Small intestine (tissue), 7 donors: ENCODE data around the gene LDLRAD3. TPM values are rescaled to one million over a fixed set of nuclear protein-coding genes. Genes with fewer than 3 reads are reported as not detected.

Source experiments
- DNase-seq, 2 donors: peaks; one replicate each; pipeline versions ENCODE4 v3.0.0 to v3.0.0-alpha.2; 2013
- FAIRE-seq: peaks from 2 replicates; lab custom pipeline; 2012; peaks lifted over from hg19 to GRCh38; lab: Jason Lieb, UNC
- H3K27ac ChIP-seq, 3 donors: one replicate each; pipeline ENCODE4 v1.5.1; 2013; ENCODE audit warnings: low read length in 2 of 3, mild to moderate bottlenecking in 2 of 3, control low read depth in 1 of 3, inconsistent platforms in 1 of 3, low read depth in 1 of 3, moderate library complexity in 1 of 3
- H3K27me3 ChIP-seq, 3 donors: one replicate each; pipeline ENCODE4 v1.6.1; 2013; ENCODE audit warnings: low read length in 3 of 3, inconsistent platforms in 1 of 3; ENCODE audit not compliant: control insufficient read depth in 3 of 3, insufficient read depth in 3 of 3
- H3K36me3 ChIP-seq, 3 donors: one replicate each; pipeline ENCODE4 v1.6.1; 2013; ENCODE audit warnings: low read length in 3 of 3, inconsistent platforms in 1 of 3, low read depth in 1 of 3, mild to moderate bottlenecking in 1 of 3, moderate library complexity in 1 of 3; ENCODE audit not compliant: control insufficient read depth in 3 of 3, insufficient read depth in 2 of 3
- H3K4me1 ChIP-seq, 3 donors: one replicate each; pipeline ENCODE4 v1.6.1; 2013; ENCODE audit warnings: low read length in 2 of 3, inconsistent platforms in 1 of 3, low read depth in 1 of 3, mild to moderate bottlenecking in 1 of 3, moderate library complexity in 1 of 3; ENCODE audit not compliant: control insufficient read depth in 3 of 3, insufficient read depth in 2 of 3
- H3K4me3 ChIP-seq, 3 donors: one replicate each; pipeline ENCODE4 v1.5.1; 2013; ENCODE audit warnings: low read length in 3 of 3, control low read depth in 1 of 3, inconsistent platforms in 1 of 3, low read depth in 1 of 3, mild to moderate bottlenecking in 1 of 3, moderate library complexity in 1 of 3
- H3K9me3 ChIP-seq, 2 donors: one replicate each; pipeline ENCODE4 v1.6.1; 2013; ENCODE audit warnings: low read depth in 1 of 2, low read length in 1 of 2; ENCODE audit not compliant: control insufficient read depth in 2 of 2, insufficient read depth in 1 of 2
- WGBS, 3 donors: extraction: QIAGEN DNeasy Blood & Tissue Kit; methylation state at CpG; one replicate each; pipeline ENCODE4 v1.1.7; 2013; 5-methylcytosine and 5-hydroxymethylcytosine counted together
- polyA plus RNA-seq, 4 donors: library from polyadenylated mRNA; stranded (reverse) in 3 of 4; unstranded in 1 of 4; fragments of 200-250 nt in 3 of 4; fragments of 120-200 nt in 1 of 4; gene quantifications; one replicate each; pipeline versions ENCODE4 v1.2.1 to v1.2.3, GENCODE V29; 2013
- donor health status: healthy with polysubstance abuse.
- donor health status: control.
- donor health status: control.
- donor health status: Bipolar disorder and iron deficiency.
- donor health status: healthy.

The LDLRAD3 gene
- polyA plus RNA-seq, 4 donors: 0.22 to 6.9 (median 3.5) TPM

- H3K9me3 ChIP-seq: peaks cover 0 to 14% of the 10 kb centered on the region in 2 donors
- FAIRE-seq (no peak), DNase-seq (no peak)
- H3K27ac ChIP-seq: no peak overlapping the region
- no peaks in the 10 kb centered on the region for H3K27me3 ChIP-seq
- peaks cover 0 to 16% (median 0%) of the 10 kb centered on the region in 3 donors for H3K36me3 ChIP-seq
- WGBS, 3 donors: 69 to 91% (median 78%) methylated on average over 6 of the region's 6 CpGs
- no peak overlapping the region for H3K4me3 ChIP-seq
- no peaks in the 10 kb centered on the region for H3K4me1 ChIP-seq
These were observed 144.6 kb downstream of the LDLRAD3 start for GRCh38 chr11:36088266-36088972.

DNA sequence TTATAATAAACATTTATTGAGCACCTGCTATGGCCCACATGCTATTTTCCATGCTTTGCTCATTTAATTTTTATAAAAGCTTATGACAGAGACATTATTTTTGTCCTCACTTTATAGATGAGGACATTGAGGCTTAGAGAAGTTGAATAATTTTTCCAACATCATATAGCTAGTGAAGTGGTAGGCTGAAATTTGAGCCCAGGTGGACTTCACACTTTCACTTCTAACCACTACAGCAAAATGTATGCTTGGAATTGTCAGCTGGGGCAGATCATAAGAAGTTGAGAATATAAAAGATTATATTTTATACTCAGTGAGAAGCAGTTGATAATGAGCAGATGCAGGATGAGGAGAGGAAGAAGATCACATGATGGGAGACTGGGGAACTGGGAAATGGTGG, 146.1 kb downstream of the LDLRAD3 start:
- Histone ChIP-seq H3K4me3 (no peak overlapping the region), H3K27me3 (no peaks in the 10 kb centered on the region), H3K27ac (no peak overlapping the region), H3K36me3 (peaks cover 0 to 17% (median 0%) of the 10 kb centered on the region in 3 donors), H3K4me1 (no peaks in the 10 kb centered on the region), H3K9me3 (peaks cover 0 to 21% of the 10 kb centered on the region in 2 donors)
- no peak for DNase-seq
- FAIRE-seq: no peak

DNA sequence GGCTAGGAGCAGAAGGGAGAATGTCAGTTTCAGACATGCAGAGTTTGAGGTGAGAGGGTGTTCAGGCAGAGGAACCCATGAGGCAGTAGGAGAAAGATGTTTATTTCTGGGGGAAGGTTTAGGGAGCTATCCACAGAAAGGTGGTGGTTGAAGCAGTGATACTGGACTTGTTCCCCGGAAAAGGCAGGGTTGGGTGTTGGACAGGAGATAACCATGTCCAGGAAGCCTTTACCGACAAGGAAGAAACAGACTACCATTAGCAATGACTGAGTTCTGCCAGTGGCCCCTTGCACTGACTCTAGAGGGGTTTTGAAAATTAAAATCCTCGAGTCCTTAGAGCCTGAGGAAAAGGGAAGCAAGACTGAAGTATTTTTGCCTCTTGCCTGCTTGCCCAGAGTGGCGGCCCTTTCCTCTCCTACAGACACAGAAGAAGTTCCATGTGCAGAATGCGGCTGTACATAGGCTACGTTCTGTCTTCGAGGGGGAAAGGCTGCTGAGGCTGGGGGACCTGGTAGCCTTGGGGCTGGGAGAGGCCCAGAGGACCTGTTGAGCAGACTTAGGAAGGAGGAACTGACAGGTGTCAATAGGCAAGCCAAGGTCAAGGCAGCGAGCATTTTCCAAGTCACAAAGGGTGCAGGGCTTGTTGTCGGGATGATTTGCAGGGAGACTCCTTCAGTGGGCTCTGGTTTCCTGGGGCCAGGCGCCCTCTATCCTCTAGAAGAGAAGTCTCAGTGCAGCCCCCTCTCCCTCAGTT, 146.7 kb downstream of the LDLRAD3 start:
- WGBS, 3 donors: 73 to 86% (median 75%) methylated on average over 10 of the region's 10 CpGs
- Histone ChIP-seq H3K27me3 (no peaks in the 10 kb centered on the region), H3K36me3 (peaks cover 0 to 16% (median 0%) of the 10 kb centered on the region in 3 donors), H3K4me1 (no peaks in the 10 kb centered on the region), H3K4me3 (no peak overlapping the region), H3K9me3 (peaks cover 0 to 19% of the 10 kb centered on the region in 2 donors), H3K27ac (no peak overlapping the region)
- no peak for FAIRE-seq
- DNase-seq: no peak

DNA sequence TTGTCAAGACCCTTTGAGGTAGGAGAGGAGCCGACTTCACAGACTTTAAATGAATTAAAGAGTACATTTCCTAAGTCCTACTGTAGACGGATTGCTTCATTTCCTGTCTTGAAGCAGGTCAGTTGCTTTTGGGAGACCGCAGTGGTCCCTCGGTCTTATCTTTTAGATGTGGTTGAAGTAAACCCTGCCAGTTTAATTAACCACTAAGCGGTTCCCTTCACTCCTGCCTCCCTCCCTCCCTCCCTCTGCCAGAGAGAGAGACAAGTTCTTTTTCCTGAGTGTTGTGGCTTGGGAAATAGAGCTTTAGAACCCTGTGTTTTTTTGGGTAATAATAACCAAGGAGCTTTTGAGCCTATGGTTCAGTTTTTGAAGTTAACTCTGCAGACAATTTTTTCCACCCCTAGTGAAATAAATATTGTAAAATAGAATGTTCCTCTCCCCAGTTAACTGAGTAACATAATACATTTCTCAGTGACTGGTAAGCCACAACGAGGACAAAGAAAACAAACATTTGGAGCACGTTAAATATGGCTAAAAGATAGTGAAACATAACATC, 147.5 kb downstream of the LDLRAD3 start:
- no peak overlapping the region for H3K27ac ChIP-seq
- H3K4me1 ChIP-seq: no peaks in the 10 kb centered on the region
- DNase-seq: no peak
- no peaks in the 10 kb centered on the region for H3K27me3 ChIP-seq
- H3K36me3 ChIP-seq: peaks cover 0 to 19% (median 0%) of the 10 kb centered on the region in 3 donors
- WGBS, 3 donors: 54 to 73% (median 64%) methylated on average over 7 of the region's 7 CpGs
- H3K9me3 ChIP-seq: peaks cover 0 to 17% of the 10 kb centered on the region in 2 donors
- no peak overlapping the region for H3K4me3 ChIP-seq
- FAIRE-seq: no peak

DNA sequence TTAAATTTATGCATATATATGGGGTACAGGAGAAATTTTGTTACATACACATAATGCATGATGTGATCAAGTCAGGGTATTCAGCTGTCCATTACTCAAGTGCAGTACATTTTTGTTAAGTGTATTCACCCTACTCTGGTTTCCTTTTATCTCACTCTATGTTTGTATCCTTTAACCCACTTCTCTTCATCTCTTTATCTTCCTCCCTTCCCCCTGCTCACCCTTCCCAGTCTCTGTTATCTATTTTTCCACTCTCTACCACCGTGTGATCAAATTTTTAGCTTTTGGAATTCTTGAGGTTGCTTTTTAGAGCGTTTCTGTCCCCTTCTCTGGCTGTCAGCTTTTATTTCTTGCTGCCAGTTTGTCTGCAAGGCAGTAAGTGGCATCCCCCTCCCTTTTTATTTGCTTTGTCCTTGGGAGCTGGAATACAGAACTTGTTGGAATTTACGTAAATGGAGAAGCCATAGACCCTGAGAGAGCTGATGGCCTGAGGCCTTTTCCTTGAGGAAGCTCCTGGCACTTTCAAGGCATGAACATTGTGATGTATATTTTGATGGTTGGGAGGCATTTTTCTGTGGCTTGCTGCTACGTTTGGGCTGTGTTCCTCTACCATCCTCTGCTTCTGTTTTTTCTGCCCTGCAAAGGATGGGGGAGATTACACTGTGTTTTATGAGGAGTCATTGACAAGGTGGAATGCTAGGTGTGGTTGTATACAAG, 148.6 kb downstream of the LDLRAD3 start:
- Histone ChIP-seq H3K36me3 (peaks cover 0 to 21% (median 0%) of the 10 kb centered on the region in 3 donors), H3K4me1 (no peaks in the 10 kb centered on the region), H3K27ac (no peak overlapping the region), H3K4me3 (no peak overlapping the region), H3K27me3 (no peaks in the 10 kb centered on the region), H3K9me3 (peaks cover 0 to 17% of the 10 kb centered on the region in 2 donors)
- 59 to 84% (median 73%) methylated on average over 4 of the region's 4 CpGs for WGBS, 3 donors
- FAIRE-seq (no peak), DNase-seq (no peak)

- 77 to 94% (median 91%) methylated on average over 4 of the region's 4 CpGs for WGBS, 3 donors
- peaks cover 0 to 17% (median 0%) of the 10 kb centered on the region in 3 donors for H3K36me3 ChIP-seq
- FAIRE-seq (no peak), DNase-seq (no peak)
- H3K9me3 ChIP-seq: peaks cover 0 to 17% of the 10 kb centered on the region in 2 donors
- H3K4me3 ChIP-seq: no peak overlapping the region
- no peak overlapping the region for H3K27ac ChIP-seq
- H3K27me3 ChIP-seq: no peaks in the 10 kb centered on the region
- H3K4me1 ChIP-seq: no peaks in the 10 kb centered on the region
These were observed 149.7 kb downstream of the LDLRAD3 start for GRCh38 chr11:36093548-36093947.

DNA sequence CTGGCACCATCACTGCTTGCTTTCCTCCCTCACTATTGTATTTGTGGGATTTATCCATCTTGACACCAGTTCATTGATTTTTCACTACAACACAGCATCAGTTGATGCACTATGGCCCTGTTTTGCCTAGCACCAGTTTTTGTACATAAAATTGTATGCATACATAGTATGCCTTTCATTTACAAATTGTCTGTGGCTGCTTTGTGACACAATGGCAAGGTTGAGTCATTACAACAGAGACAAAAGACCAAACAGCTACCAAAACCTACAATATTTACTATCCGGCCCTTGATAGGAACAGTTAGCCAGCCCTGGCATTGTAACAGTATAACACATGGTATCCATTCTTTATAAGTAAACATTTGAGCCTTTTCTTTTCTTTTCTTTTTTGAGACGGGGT, 150.3 kb downstream of the LDLRAD3 start:
- DNase-seq: no peak
- Histone ChIP-seq H3K36me3 (peaks cover 0 to 17% (median 0%) of the 10 kb centered on the region in 3 donors), H3K4me1 (no peaks in the 10 kb centered on the region), H3K27ac (no peak overlapping the region), H3K27me3 (no peaks in the 10 kb centered on the region), H3K9me3 (peaks cover 0 to 17% of the 10 kb centered on the region in 2 donors), H3K4me3 (no peak overlapping the region)
- WGBS, 3 donors: 51 to 95% (median 89%) methylated on average over 2 of the region's 2 CpGs
- no peak for FAIRE-seq

GRCh38 chr11:36095716-36096115, 151.9 kb downstream of the LDLRAD3 start:
- H3K4me1 ChIP-seq: no peaks in the 10 kb centered on the region
- no peaks in the 10 kb centered on the region for H3K27me3 ChIP-seq
- WGBS, 3 donors: 74 to 89% (median 77%) methylated on average over 8 of the region's 8 CpGs
- H3K4me3 ChIP-seq: no peak overlapping the region
- no peak for FAIRE-seq
- DNase-seq: peak in 1 of 2 donors; percentile 2
- peaks cover 0 to 20% (median 0%) of the 10 kb centered on the region in 3 donors for H3K36me3 ChIP-seq
- peaks cover 0 to 17% of the 10 kb centered on the region in 2 donors for H3K9me3 ChIP-seq
- H3K27ac ChIP-seq: no peak overlapping the region
